MM.1S (cell line): ENCODE results near the gene HES1.

Experiments used
- DNase-seq: peaks from one replicate; pipeline ENCODE4 v3.0.0-alpha.2; 2015
- H2AFZ ChIP-seq: fragments of 300-600 bp; sonication (generic); 2 replicates; pipeline ENCODE4 v1.6.0; 2016; ENCODE audit warnings: antibody characterized with exemption, low read length
- H3F3A ChIP-seq: fragments of 300-600 bp; sonication (generic); 2 replicates; pipeline ENCODE4 v1.6.1; 2016; ENCODE audit warnings: mild to moderate bottlenecking, antibody characterized with exemption, low read length, moderate library complexity, mixed read lengths; ENCODE audit not compliant: insufficient read depth
- H3K27ac ChIP-seq: fragments of 300-600 bp; sonication (generic); 2 replicates; pipeline ENCODE4 v1.5.1; 2016; ENCODE audit warnings: mild to moderate bottlenecking, low read length
- H3K27me3 ChIP-seq: fragments of 300-600 bp; sonication (generic); replicated peaks from 2 replicates; pipeline ENCODE4 v1.6.0; 2016; ENCODE audit warnings: low read length; ENCODE audit not compliant: insufficient read depth
- H3K36me3 ChIP-seq: fragments of 300-600 bp; sonication (generic); replicated peaks from 2 replicates; pipeline ENCODE4 v1.6.1; 2016; ENCODE audit warnings: mild to moderate bottlenecking, low read length, mixed read lengths; ENCODE audit not compliant: insufficient read depth
- H3K4me1 ChIP-seq: fragments of 300-600 bp; sonication (generic); 2 replicates; pipeline ENCODE4 v1.6.1; 2016; ENCODE audit warnings: low read length, mixed read lengths
- H3K4me2 ChIP-seq: fragments of 300-600 bp; sonication (generic); 2 replicates; pipeline ENCODE4 v1.6.0; 2016; ENCODE audit warnings: low read depth, low read length
- H3K4me3 ChIP-seq: fragments of 300-600 bp; sonication (generic); 2 replicates; pipeline ENCODE4 v1.5.1; 2016; ENCODE audit warnings: low read length, mixed read lengths
- H3K79me2 ChIP-seq: fragments of 300-600 bp; sonication (generic); 2 replicates; pipeline ENCODE4 v1.6.1; 2016; ENCODE audit warnings: mixed run types, low read length, mixed read lengths
- H3K9ac ChIP-seq: fragments of 300-600 bp; sonication (generic); 2 replicates; pipeline ENCODE4 v1.6.1; 2016; ENCODE audit warnings: low read length, mixed read lengths
- H3K9me2 ChIP-seq: fragments of 300-600 bp; sonication (generic); replicated peaks from 2 replicates; pipeline ENCODE4 v1.6.1; 2016; ENCODE audit warnings: mild to moderate bottlenecking, low read length, mixed read lengths; ENCODE audit not compliant: insufficient read depth
- H3K9me3 ChIP-seq: fragments of 300-600 bp; sonication (generic); replicated peaks from 2 replicates; pipeline ENCODE4 v1.6.1; 2016; ENCODE audit warnings: mild to moderate bottlenecking, low read length, mixed read lengths; ENCODE audit not compliant: insufficient read depth
- H4K20me1 ChIP-seq: fragments of 300-600 bp; sonication (generic); 2 replicates; pipeline ENCODE4 v1.6.1; 2016; ENCODE audit warnings: mild to moderate bottlenecking, low read length, moderate library complexity, mixed read lengths; ENCODE audit not compliant: insufficient read depth
- CTCF ChIP-seq: fragments of 300-600 bp; sonication (generic); IDR thresholded peaks from 2 replicates; pipeline ENCODE4 v1.5.1; 2016; ENCODE audit warnings: antibody characterized with exemption, low read length, mixed read lengths
- EZH2 ChIP-seq: fragments of 300-600 bp; sonication (generic); optimal IDR thresholded peaks from 2 replicates; pipeline ENCODE3; 2017; ENCODE audit warnings: low read depth, mild to moderate bottlenecking, antibody characterized with exemption, low read length, mixed read lengths
- EZH2phosphoT487 ChIP-seq: fragments of 300-600 bp; sonication (generic); IDR thresholded peaks from 2 replicates; pipeline ENCODE4 v1.6.1; 2018; ENCODE audit warnings: antibody characterized with exemption, low read length

The HES1 gene

GRCh38 chr3:194100856-194101390 is 35.0 kb upstream of the HES1 start:
- Histone ChIP-seq H3F3A (peaks cover 49% of the 10 kb centered on the region), H3K9me3 (no peaks in the 10 kb centered on the region), H3K9me2 (no peaks in the 10 kb centered on the region), H2AFZ (peak overlapping the region; percentile 32), H3K9ac (peak overlapping the region; percentile 72), H4K20me1 (no peaks in the 10 kb centered on the region), H3K4me2 (peak overlapping the region; percentile 91), H3K4me3 (peak overlapping the region; percentile 50), H3K36me3 (no peaks in the 10 kb centered on the region), H3K79me2 (no peaks in the 10 kb centered on the region), H3K4me1 (peaks cover 79% of the 10 kb centered on the region), H3K27ac (peak overlapping the region; percentile 88), H3K27me3 (no peaks in the 10 kb centered on the region)
- TF ChIP-seq CTCF, result peak; percentile 82
- no peak for TF ChIP-seq EZH2
- no peak for TF ChIP-seq EZH2phosphoT487
- DNase-seq, result peak; percentile 98

DNA sequence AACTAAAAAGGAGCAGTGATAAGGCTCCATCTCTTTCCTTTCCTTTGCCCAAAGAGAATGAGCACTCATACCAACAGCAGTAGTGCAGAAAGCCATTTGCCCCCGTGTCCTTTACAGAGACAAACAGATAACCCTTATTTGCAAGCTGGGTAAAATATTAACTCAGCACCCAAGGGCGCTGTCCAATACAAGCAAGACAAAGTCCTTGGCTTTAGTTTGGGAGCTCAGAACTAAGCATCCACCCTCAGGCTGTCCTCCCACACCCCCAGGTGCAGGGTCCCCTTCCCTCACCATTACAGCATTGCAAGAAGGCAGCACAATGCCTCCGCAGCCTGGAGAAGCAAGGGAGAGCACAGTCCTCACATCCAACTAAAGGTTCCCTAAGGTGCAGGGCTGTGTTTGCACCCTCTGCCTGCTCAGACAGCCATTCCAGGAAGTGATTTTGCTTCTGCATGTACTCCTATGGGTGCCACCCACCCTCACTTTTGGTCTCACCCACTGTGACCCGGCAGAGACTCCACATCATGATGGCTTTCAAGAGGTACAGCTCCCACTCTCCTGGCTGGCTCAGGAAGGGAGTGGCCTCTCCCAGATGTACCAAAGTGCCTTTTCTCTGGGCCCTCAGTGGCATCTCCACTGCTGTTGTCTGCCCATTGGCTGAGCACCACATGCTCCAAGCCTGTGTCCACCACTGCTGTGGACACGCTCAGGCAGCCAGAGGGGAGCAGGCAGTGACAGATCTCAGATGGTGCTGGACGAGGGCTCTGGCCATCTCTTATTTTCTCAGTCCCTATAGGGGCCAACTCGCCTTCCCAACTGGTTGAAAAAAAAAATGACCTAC is 34.1 kb upstream of the HES1 start:
- TF ChIP-seq EZH2 (no peak), CTCF (no peak), EZH2phosphoT487 (no peak)

GRCh38 chr3:194102436-194102835 is 33.5 kb upstream of the HES1 start:
- Histone ChIP-seq H3K27ac (peak overlapping the region; percentile 88), H3K4me2 (peak overlapping the region; percentile 91), H3K9ac (peak overlapping the region; percentile 70), H3K9me2 (no peaks in the 10 kb centered on the region), H3K4me3 (peak overlapping the region; percentile 50), H3K36me3 (no peaks in the 10 kb centered on the region), H3K4me1 (peaks cover 70% of the 10 kb centered on the region), H2AFZ (no peak overlapping the region), H3K27me3 (no peaks in the 10 kb centered on the region), H3F3A (peaks cover 49% of the 10 kb centered on the region), H3K79me2 (no peaks in the 10 kb centered on the region), H3K9me3 (no peaks in the 10 kb centered on the region), H4K20me1 (no peaks in the 10 kb centered on the region)
- TF ChIP-seq EZH2phosphoT487, result no peak
- no peak for TF ChIP-seq EZH2
- no peak for TF ChIP-seq CTCF
- DNase-seq, result peak; percentile 95

More for the DNA sequence above, 34.1 kb upstream of the HES1 start:
- no peaks in the 10 kb centered on the region for H4K20me1 ChIP-seq
- no peaks in the 10 kb centered on the region for H3K9me2 ChIP-seq
- peaks cover 49% of the 10 kb centered on the region for H3F3A ChIP-seq
- DNase-seq, result peak; percentile 42
- H2AFZ ChIP-seq, result 0 out of 2 replicates have a peak overlapping the region, but pooled peaks have one; percentile 0
- no peaks in the 10 kb centered on the region for H3K79me2 ChIP-seq
- peak overlapping the region; percentile 91 for H3K4me2 ChIP-seq
- peak overlapping the region; percentile 70 for H3K9ac ChIP-seq
- H3K9me3 ChIP-seq, result no peaks in the 10 kb centered on the region
- no peaks in the 10 kb centered on the region for H3K36me3 ChIP-seq
- H3K27me3 ChIP-seq, result no peaks in the 10 kb centered on the region
- peaks cover 75% of the 10 kb centered on the region for H3K4me1 ChIP-seq
- H3K4me3 ChIP-seq, result peak overlapping the region; percentile 50
- peak overlapping the region; percentile 88 for H3K27ac ChIP-seq
